Endothelial cell of umbilical vein (primary cell): ENCODE results near the gene CCDC195. TPM values are rescaled to one million over a fixed set of nuclear protein-coding genes. Genes with fewer than 3 reads are reported as not detected.
A peak's percentile ranks its signal among the peaks of the same experiment; 100 is the strongest.

Experiments used
- BruUV-seq: library from RNA; stranded (reverse); fragments of 400-500 nt; replicated peaks from 2 replicates; lab custom pipeline; 2021; lab: Mats Ljungman, UMichigan
- CTCF ChIA-PET: fragments of 300-600, 350-600 bp; sonication (Branson Sonifier 250); formaldehyde crosslinking; loops from one replicate; lab custom pipeline; 2021; ENCODE audit warnings: antibody characterized with exemption, inconsistent platforms; lab: Charles Lee
- POLR2A ChIA-PET: fragments of 300-600, 350-600 bp; sonication (Branson Sonifier 250); formaldehyde crosslinking; loops from one replicate; lab custom pipeline; 2021; ENCODE audit warnings: antibody characterized with exemption, inconsistent platforms; lab: Charles Lee
- DNase-seq: peaks from one replicate; pipeline ENCODE4 v3.0.0-alpha.2; 2011; ENCODE audit warnings: low read depth, low spot score
- FAIRE-seq: peaks from 2 replicates; lab custom pipeline; 2011; peaks lifted over from hg19 to GRCh38; lab: Jason Lieb, UNC
- H2AFZ ChIP-seq: 2 replicates; pipeline ENCODE4 v1.6.0; 2012; ENCODE audit warnings: low read depth, low read length, control low read depth, inconsistent platforms
- H3K27ac ChIP-seq: 2 replicates; pipeline ENCODE4 v1.5.1; 2011; ENCODE audit warnings: low read depth, mild to moderate bottlenecking, control low read depth, low read length, moderate library complexity; ENCODE audit not compliant: insufficient read depth
- H3K27me3 ChIP-seq, 2 experiments: 2 replicates each; pipeline versions ENCODE4 v1.6.0 to v1.6.1; 2011; ENCODE audit warnings: low read length in 2 of 2, mixed read lengths in 1 of 2; ENCODE audit not compliant: control insufficient read depth in 2 of 2, insufficient read depth in 2 of 2
- H3K36me3 ChIP-seq, 2 experiments: 2 replicates in 1 of 2; 3 replicates in 1 of 2; pipeline ENCODE4 v1.5.1; 2011; ENCODE audit warnings: low read length in 2 of 2, mild to moderate bottlenecking in 1 of 2, moderate library complexity in 1 of 2; ENCODE audit not compliant: control insufficient read depth in 2 of 2, insufficient read depth in 2 of 2; ENCODE audit errors: extremely low read depth in 1 of 2
- H3K4me1 ChIP-seq: 3 replicates; pipeline ENCODE4 v1.5.1; 2011; ENCODE audit warnings: mild to moderate bottlenecking, low read length; ENCODE audit not compliant: control insufficient read depth, insufficient read depth; ENCODE audit errors: extremely low read depth
- H3K4me2 ChIP-seq: 2 replicates; pipeline ENCODE4 v1.6.1; 2011; ENCODE audit warnings: low read length, control low read depth, mixed read lengths; ENCODE audit not compliant: insufficient read depth
- H3K4me3 ChIP-seq, 3 experiments: fragments of 200-600 bp in 1 of 3; sonication (generic), shearing (Covaris generic) in 1 of 3; replicated peaks in 1 of 3; 2 replicates each; pipeline ENCODE4 v1.5.1; 2011 to 2016; ENCODE audit warnings: control low read depth in 3 of 3, low read length in 3 of 3, mild to moderate bottlenecking in 2 of 3, inconsistent platforms in 1 of 3, low read depth in 1 of 3, moderate library complexity in 1 of 3; ENCODE audit not compliant: insufficient read depth in 1 of 3
- H3K79me2 ChIP-seq: 2 replicates; pipeline ENCODE4 v1.6.0; 2012; ENCODE audit warnings: low read length, inconsistent platforms; ENCODE audit not compliant: control insufficient read depth, insufficient read depth
- H3K9ac ChIP-seq: replicated peaks from 2 replicates; pipeline ENCODE3; 2011; ENCODE audit warnings: low read length, control low read depth; ENCODE audit not compliant: insufficient read depth; ENCODE audit errors: extremely low read depth
- H3K9me1 ChIP-seq: replicated peaks from 3 replicates; pipeline ENCODE4 v1.6.0; 2011; ENCODE audit warnings: mild to moderate bottlenecking, low read length; ENCODE audit not compliant: control insufficient read depth, insufficient read depth; ENCODE audit errors: extremely low read depth
- H3K9me3 ChIP-seq: replicated peaks from 2 replicates; pipeline ENCODE4 v1.5.1; 2012; ENCODE audit warnings: low read length, inconsistent platforms; ENCODE audit not compliant: control insufficient read depth, insufficient read depth
- H4K20me1 ChIP-seq: replicated peaks from 2 replicates; pipeline ENCODE3; 2011; ENCODE audit warnings: mild to moderate bottlenecking, low read length; ENCODE audit not compliant: control insufficient read depth, insufficient read depth; ENCODE audit errors: extremely low read depth
- EZH2 ChIP-seq: IDR thresholded peaks from 2 replicates; pipeline ENCODE4 v1.6.1; 2012; ENCODE audit warnings: borderline replicate concordance, low read depth, mild to moderate bottlenecking, moderate library complexity, low read length, inconsistent platforms; ENCODE audit not compliant: severe bottlenecking
- FOS ChIP-seq: IDR thresholded peaks from 2 replicates; pipeline ENCODE4 v1.6.1; 2011; ENCODE audit warnings: mild to moderate bottlenecking, low read length, moderate library complexity, borderline replicate concordance; ENCODE audit not compliant: insufficient read depth
- GATA2 ChIP-seq: IDR thresholded peaks from 2 replicates; pipeline ENCODE4 v1.7.0; 2011; ENCODE audit warnings: low read depth, mild to moderate bottlenecking, moderate library complexity, mixed read lengths, low read length; ENCODE audit not compliant: insufficient read length, insufficient read depth
- JUN ChIP-seq: IDR thresholded peaks from 2 replicates; pipeline ENCODE4 v1.6.1; 2011; ENCODE audit warnings: borderline replicate concordance, low read depth; ENCODE audit not compliant: insufficient read length, insufficient read depth
- POLR2AphosphoS5 ChIP-seq: IDR thresholded peaks from 2 replicates; pipeline ENCODE4 v1.6.1; 2012; ENCODE audit warnings: low read depth, mild to moderate bottlenecking, control low read depth, low read length, moderate library complexity; ENCODE audit not compliant: insufficient read depth
- dilution Hi-C: fragments of 300-500 bp; cut with MboI; formaldehyde crosslinking; loops from one replicate; pipeline ENCODE4 v1.15.0; 2019; ENCODE audit warnings: low sequenced_read_pairs; ENCODE audit not compliant: extremely low pct_ligation_motif_present
- intact Hi-C: fragments of 100-400 bp; cut with micrococcal nuclease; formaldehyde crosslinking; loops from one replicate; pipeline ENCODE4 v1.10.0; 2022
- polyA plus RNA-seq, 4 experiments: library from polyadenylated mRNA; depleted of rRNA in 3 of 4; stranded (reverse) in 3 of 4; unstranded in 1 of 4; fragments of >200 nt; gene quantifications; 2 replicates each; pipeline versions ENCODE4 v1.2.1 to v1.2.3, GENCODE V29; 2011 to 2012; ENCODE audit warnings: missing spikeins in 1 of 4
- total RNA-seq: library from RNA; stranded (reverse); gene quantifications from 2 replicates; pipeline ENCODE4 v1.2.3, GENCODE V29; 2021
- TF ChIP-seq, protein P1 (sequence below): IDR thresholded peaks from 2 replicates; pipeline ENCODE4 v1.6.1; 2011; ENCODE audit not compliant: insufficient read depth, insufficient read length

CCDC195 gene
- total and polyA plus RNA-seq, 2 donors (not counting 3 experiments of a cell fraction or from before 2014, with no cell fraction given), result not detected

DNA sequence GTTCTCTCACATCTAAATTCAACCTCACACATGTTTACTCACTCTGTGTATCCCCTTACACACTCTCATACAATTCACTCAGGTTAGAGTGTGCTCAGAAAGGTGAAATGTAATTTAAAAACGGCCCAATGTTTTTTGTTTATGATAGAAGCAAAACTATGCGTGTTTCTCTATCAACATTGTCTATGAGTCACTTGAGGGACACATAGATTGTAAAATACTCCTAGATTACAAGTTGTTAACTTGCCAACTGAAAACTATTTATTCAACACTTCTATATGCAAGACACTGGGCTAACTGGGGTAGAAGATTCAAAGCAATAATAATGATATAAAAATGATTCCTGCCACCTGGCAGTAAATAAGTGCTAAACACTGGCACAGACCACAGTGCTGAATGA is 24.6 kb downstream of the CCDC195 start:
- H3K27ac ChIP-seq, result no peak overlapping the region
- CTCF ChIA-PET, result no interaction called here
- no peaks in the 10 kb centered on the region for H3K36me3 ChIP-seq
- H3K9ac ChIP-seq, result no peak overlapping the region
- H3K4me3 ChIP-seq, result no peak overlapping the region
- no peaks in the 10 kb centered on the region for H3K9me1 ChIP-seq
- POLR2A ChIA-PET, result no interaction called here
- H3K4me2 ChIP-seq, result no peak overlapping the region
- no peaks in the 10 kb centered on the region for H3K79me2 ChIP-seq
- no TSS peak for BruUV-seq
- TF ChIP-seq EZH2 (no peak), POLR2AphosphoS5 (no peak), FOS (no peak), GATA2 (no peak)
- TF ChIP-seq, protein P1, sequence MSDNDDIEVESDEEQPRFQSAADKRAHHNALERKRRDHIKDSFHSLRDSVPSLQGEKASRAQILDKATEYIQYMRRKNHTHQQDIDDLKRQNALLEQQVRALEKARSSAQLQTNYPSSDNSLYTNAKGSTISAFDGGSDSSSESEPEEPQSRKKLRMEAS, result no peak
- no peaks in the 10 kb centered on the region for H3K27me3 ChIP-seq
- intact Hi-C loops, result no loop called here
- no peak overlapping the region for H2AFZ ChIP-seq
- FAIRE-seq, result no peak
- H3K4me1 ChIP-seq, result no peaks in the 10 kb centered on the region
- dilution Hi-C loops, result no loop called here
- H3K9me3 ChIP-seq, result no peaks in the 10 kb centered on the region
- DNase-seq, result no peak
- H4K20me1 ChIP-seq, result peaks cover 2% of the 10 kb centered on the region

DNA sequence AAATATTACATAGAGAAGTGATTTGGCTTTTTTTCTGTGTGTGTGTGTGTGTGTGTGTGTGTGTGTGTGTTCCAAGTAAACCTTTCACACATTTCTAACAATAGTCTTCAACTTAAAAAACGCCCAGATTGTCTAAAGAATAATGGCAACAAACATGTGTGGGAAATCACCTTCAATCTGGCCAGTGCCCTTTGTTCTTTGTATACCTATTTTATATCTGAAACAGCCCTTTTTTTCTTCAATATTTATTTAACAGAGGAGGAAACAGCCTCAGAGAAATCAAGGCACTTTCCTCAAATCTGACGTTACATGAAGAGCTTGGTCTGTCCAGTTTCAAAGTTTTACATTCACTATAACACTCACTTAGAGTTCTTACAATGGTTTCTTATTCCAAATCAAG is 25.3 kb downstream of the CCDC195 start:
- Histone ChIP-seq H3K4me1 (no peaks in the 10 kb centered on the region), H3K4me2 (no peak overlapping the region), H3K9ac (no peak overlapping the region), H3K36me3 (no peaks in the 10 kb centered on the region), H3K79me2 (no peaks in the 10 kb centered on the region), H2AFZ (no peak overlapping the region), H3K9me3 (no peaks in the 10 kb centered on the region), H3K4me3 (no peak overlapping the region), H3K27ac (no peak overlapping the region), H3K27me3 (no peaks in the 10 kb centered on the region), H4K20me1 (peaks cover 2% of the 10 kb centered on the region), H3K9me1 (no peaks in the 10 kb centered on the region)
- ChIA-PET POLR2A (no interaction called here), CTCF (no interaction called here)
- DNase-seq, result peak; percentile 10
- TF ChIP-seq FOS (no peak), JUN (no peak)
- intact Hi-C loops, result no loop called here
- dilution Hi-C loops, result no loop called here
- no peak for FAIRE-seq
- BruUV-seq, result no TSS peak
